ENCODE data around the gene NUP93.

- TF ChIP-seq KLF16 (tag by site-specific recombination; IDR thresholded peaks at IDR 0.05) (no peak), REST (tag by site-specific recombination; IDR thresholded peaks at IDR 0.05) (no peak)
Measured at GRCh38 chr16:56738221-56738620, 8.3 kb downstream of the NUP93 start.

All from HEK293 (cell line).